Measurements from ENCODE around the gene UXS1. TPM values are rescaled to one million over a fixed set of nuclear protein-coding genes. Genes with fewer than 3 reads are reported as not detected.
A peak's percentile ranks its signal among the peaks of the same experiment; 100 is the strongest.

Gene UXS1
- total and polyA plus RNA-seq, 9 of the 15 experiments (the other 6 are each of a cell fraction or from before 2014, with no cell fraction given), result 5.8 to 25.8 (median 15.0) TPM

- no peak for FAIRE-seq
- no peak for TF ChIP-seq RCOR1 (IDR thresholded peaks at IDR 0.05; ENCODE audit: borderline replicate concordance in 1 of 2, low read depth in 2 of 2, low read length in 2 of 2)
- no peak for TF ChIP-seq SIN3B (IDR thresholded peaks at IDR 0.05; ENCODE audit: low read depth)
- TF ChIP-seq FOSL1 (tag; conservative IDR thresholded peaks at IDR 0.05), result peak; percentile 76
- 0 out of 2 replicates have a peak, but pooled peaks have one; percentile 27 for TF ChIP-seq ATF3 (IDR thresholded peaks at IDR 0.05)
- no peak for TF ChIP-seq ATF3 (CRISPR knock-in tag; conservative IDR thresholded peaks at IDR 0.05)
- no peak for TF ChIP-seq ZFP1 (CRISPR knock-in tag; IDR thresholded peaks at IDR 0.05)
- no peak for TF ChIP-seq SP1 (CRISPR knock-in tag; IDR thresholded peaks at IDR 0.05)
- TF ChIP-seq GMEB1 (CRISPR knock-in tag; IDR thresholded peaks at IDR 0.05), result no peak
- no peak for TF ChIP-seq ZNF134 (CRISPR knock-in tag; conservative IDR thresholded peaks at IDR 0.05)
- TF ChIP-seq MAFK (IDR thresholded peaks at IDR 0.05; ENCODE audit: low read length), result no peak
- no peak for TF ChIP-seq CREB1 (IDR thresholded peaks at IDR 0.05)
- no peak for TF ChIP-seq CREB1 (CRISPR knock-in tag; IDR thresholded peaks at IDR 0.05)
- TF ChIP-seq CEBPG (CRISPR knock-in tag; IDR thresholded peaks at IDR 0.05), result no peak
- TF ChIP-seq CEBPG (tag; conservative IDR thresholded peaks at IDR 0.05 in 1 of 2, IDR thresholded peaks at IDR 0.05 in 1 of 2), result peak; percentile 23 to 52; a peak in 1 of 4 replicates
- TF ChIP-seq CEBPB (tag; IDR thresholded peaks at IDR 0.05), result peak; percentile 33; the same call in 1 of the 2 replicates
- no peak for TF ChIP-seq KAT8 (IDR thresholded peaks at IDR 0.05; ENCODE audit: low read depth)
- no peak for TF ChIP-seq SPI1 (IDR thresholded peaks at IDR 0.05; ENCODE audit: borderline replicate concordance, low read depth, low read length)
- no peak for TF ChIP-seq PTTG1 (tag; IDR thresholded peaks at IDR 0.05; ENCODE audit: low read depth)
- no peak for TF ChIP-seq ELF1 (tag; IDR thresholded peaks at IDR 0.05)
- no peak for TF ChIP-seq RFX5 (IDR thresholded peaks at IDR 0.05; ENCODE audit: low read depth, low read length)
- no peak for TF ChIP-seq ERF (CRISPR knock-in tag; IDR thresholded peaks at IDR 0.05)
- no peak for TF ChIP-seq EHMT2 (IDR thresholded peaks at IDR 0.05)
- TF ChIP-seq ZNF830 (CRISPR knock-in tag; IDR thresholded peaks at IDR 0.05), result no peak
These were observed 31.9 kb downstream of the UXS1 start for GRCh38 chr2:106161938-106162820.

More at GRCh38 chr2:106161938-106162820, 31.9 kb downstream of the UXS1 start:
- Histone ChIP-seq H3K27ac (ENCODE audit: extremely low read depth, low read depth, low read length) (no peak overlapping the region), H3K4me3 (no peak overlapping the region), H3K4me1 (replicated peaks in 1 of 2; ENCODE audit: control insufficient read depth in 2 of 2, insufficient read depth in 2 of 2, low read length in 2 of 2) (peaks cover 0 to 5% of the 10 kb centered on the region in 2 experiments; a peak in 3 of 5 replicates), H3K79me2 (ENCODE audit: control insufficient read depth, insufficient read depth, low read length) (peaks cover 6% of the 10 kb centered on the region; the same call in 2 of the 3 replicates), H3K9ac (ENCODE audit: insufficient read depth in 1 of 2, low read depth in 2 of 2, low read length in 2 of 2) (no peak overlapping the region), H3K27me3 (ENCODE audit: control insufficient read depth in 2 of 2, insufficient read depth in 2 of 2, low read length in 2 of 2) (no peaks in the 10 kb centered on the region), H2AFZ (ENCODE audit: low read depth, low read length) (no peak overlapping the region), H3K4me2 (ENCODE audit: insufficient read depth, low read length) (no peak overlapping the region), H3K9me1 (ENCODE audit: control insufficient read depth, insufficient read depth, low read length) (no peaks in the 10 kb centered on the region), H3K9me3 (replicated peaks; ENCODE audit: control insufficient read depth, insufficient read depth, low read depth, low read length) (no peaks in the 10 kb centered on the region), H4K20me1 (replicated peaks; ENCODE audit: control insufficient read depth, insufficient read depth, low read length) (no peaks in the 10 kb centered on the region), H3K36me3 (ENCODE audit: control insufficient read depth, insufficient read depth, low read length) (peaks cover 61% of the 10 kb centered on the region)
- in situ Hi-C loops (cut with MboI), result no loop called here
- DNase-seq (ENCODE audit: extremely low read depth in 1 of 4, low spot score in 3 of 4) (peak in 1 of 4 experiments; percentile 40), ATAC-seq (no peak)
- POLR2A ChIA-PET, result no interaction called here
- intact Hi-C loops (cut with micrococcal nuclease), result no loop called here
- CTCF ChIA-PET (ENCODE audit: low intra/inter-chr PET ratio), result no interaction called here
- 36% methylated on average over 10 of the region's 11 CpGs for WGBS (ENCODE audit: insufficient coverage, low coverage, missing lambda C conversion rate)
- BruUV-seq (replicated peaks), result no TSS peak

Data from K562 (cell line).